Bronchial epithelial cell (primary cell): ENCODE measurements around the gene AHDC1. TPM values are rescaled to one million over a fixed set of nuclear protein-coding genes. Genes with fewer than 3 reads are reported as not detected.
A peak's percentile ranks its signal among the peaks of the same experiment; 100 is the strongest.

Experiments
- DNase-seq: peaks from one replicate; pipeline ENCODE4 v3.0.0-alpha.2; 2010; ENCODE audit warnings: low read depth
- FAIRE-seq: peaks from 2 replicates; lab custom pipeline; 2011; peaks lifted over from hg19 to GRCh38; lab: Jason Lieb, UNC
- H3K27me3 ChIP-seq: 2 replicates; pipeline ENCODE4 v1.5.1; 2011; ENCODE audit warnings: low read length; ENCODE audit not compliant: control insufficient read depth, insufficient read depth
- H3K36me3 ChIP-seq: 2 replicates; pipeline ENCODE4 v1.5.1; 2011; ENCODE audit warnings: low read length; ENCODE audit not compliant: control insufficient read depth, insufficient read depth
- H3K4me3 ChIP-seq: 2 replicates; pipeline ENCODE4 v1.5.1; 2011; ENCODE audit warnings: mild to moderate bottlenecking, low read depth, low read length, control low read depth
- CTCF ChIP-seq: IDR thresholded peaks from 2 replicates; pipeline ENCODE4 v1.5.1; 2011; ENCODE audit warnings: mild to moderate bottlenecking, moderate library complexity, low read length, control low read depth, inconsistent platforms; ENCODE audit not compliant: insufficient read depth, severe bottlenecking
- total RNA-seq: library from RNA; depleted of rRNA; stranded (reverse); fragments of >200 nt; gene quantifications from 2 replicates; pipeline ENCODE4 v1.2.1, GENCODE V29; 2014

The AHDC1 gene
- total RNA-seq, 1 donor from 2014 or later, result 5.0 TPM

DNA sequence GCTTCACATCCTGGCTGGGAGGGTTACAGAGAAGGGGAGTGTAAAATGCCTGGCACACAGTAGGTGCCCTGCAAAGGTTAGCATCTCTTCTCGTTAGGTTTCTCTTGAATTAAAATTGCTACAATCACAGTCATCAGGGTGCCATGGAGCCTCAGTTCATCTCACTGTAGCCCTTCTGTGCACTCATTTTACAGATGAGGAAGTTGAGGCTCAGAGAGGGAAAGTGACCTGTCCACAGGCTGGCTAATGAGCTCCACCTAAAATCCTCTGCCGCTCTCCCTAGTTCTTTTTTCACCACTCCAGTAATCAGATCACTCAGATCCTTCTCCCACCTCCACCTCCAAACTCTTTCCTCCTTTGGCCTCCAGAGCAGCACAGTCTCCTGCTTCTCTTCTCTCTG, 13.5 kb upstream of the AHDC1 start:
- peak; percentile 7 for FAIRE-seq
- no peaks in the 10 kb centered on the region for H3K36me3 ChIP-seq
- no peak for TF ChIP-seq CTCF
- DNase-seq, result no peak
- H3K27me3 ChIP-seq, result no peaks in the 10 kb centered on the region
- no peak overlapping the region for H3K4me3 ChIP-seq

DNA sequence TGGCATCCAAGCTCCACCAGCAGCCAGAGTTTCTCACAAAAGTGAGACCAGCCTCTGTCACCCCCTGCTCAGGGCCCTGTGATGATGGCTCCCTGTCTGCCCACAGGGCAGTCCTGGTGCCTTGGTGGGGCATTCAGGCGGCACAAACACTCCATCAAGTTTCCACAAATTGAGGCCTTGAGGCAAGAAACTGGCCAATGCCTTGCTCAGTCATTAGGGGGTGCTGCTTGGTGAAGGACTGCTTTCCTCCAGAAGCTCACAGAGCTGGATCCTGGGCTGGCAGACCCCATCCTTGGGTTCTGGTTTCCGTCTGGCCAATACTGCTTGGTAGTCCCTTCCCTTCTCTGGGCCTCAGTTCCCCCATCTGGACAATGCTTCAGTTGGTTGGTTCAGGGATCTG, 12.5 kb upstream of the AHDC1 start:
- DNase-seq, result no peak
- Histone ChIP-seq H3K27me3 (no peaks in the 10 kb centered on the region), H3K36me3 (no peaks in the 10 kb centered on the region), H3K4me3 (no peak overlapping the region)
- FAIRE-seq, result no peak
- peak; percentile 35 for TF ChIP-seq CTCF

DNA sequence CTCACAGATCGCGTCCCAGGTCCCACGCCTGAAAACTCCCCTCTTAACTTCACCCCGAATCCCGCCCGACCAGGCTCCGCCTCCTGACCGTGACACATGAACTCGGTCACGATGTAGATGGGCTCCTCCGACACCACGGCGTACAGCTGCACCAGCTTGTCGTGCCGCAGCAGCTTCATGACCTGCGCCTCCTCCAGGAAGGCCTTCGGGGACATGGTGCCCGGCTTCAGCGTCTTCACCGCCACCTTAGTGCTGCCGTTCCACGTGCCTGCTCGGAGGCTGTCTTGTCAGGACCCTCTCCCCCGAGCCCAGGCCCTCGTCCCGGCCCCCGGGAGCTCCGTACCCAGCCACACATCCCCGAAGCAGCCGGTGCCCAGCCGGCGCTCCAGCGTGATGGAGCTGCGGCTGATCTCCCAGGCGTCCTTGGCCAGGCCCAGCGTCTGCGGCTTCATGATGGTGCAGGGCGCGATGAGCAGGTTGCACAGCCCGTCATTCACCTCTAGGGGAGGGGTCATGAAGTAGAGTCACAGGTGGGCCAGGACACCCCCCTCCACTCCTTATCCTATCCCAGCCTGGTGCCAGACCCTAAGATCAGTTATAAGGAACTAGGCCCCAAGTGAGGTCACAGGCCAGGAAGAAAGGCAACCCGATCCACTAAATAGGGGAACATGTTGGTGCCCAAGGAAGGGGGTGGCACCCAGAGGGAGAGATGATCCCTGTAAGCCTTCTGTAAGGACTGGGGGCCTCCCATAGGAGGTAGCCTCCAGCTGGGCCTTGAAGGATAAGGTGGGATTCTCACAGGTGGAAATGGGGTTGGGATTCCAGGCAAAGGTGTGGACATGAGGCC, 11.6 kb upstream of the AHDC1 start:
- no peaks in the 10 kb centered on the region for H3K27me3 ChIP-seq
- TF ChIP-seq CTCF, result no peak
- H3K36me3 ChIP-seq, result no peaks in the 10 kb centered on the region
- FAIRE-seq (no peak), DNase-seq (no peak)
- H3K4me3 ChIP-seq, result no peak overlapping the region

GRCh38 chr1:27614625-27615344, 10.8 kb upstream of the AHDC1 start:
- H3K36me3 ChIP-seq, result no peaks in the 10 kb centered on the region
- TF ChIP-seq CTCF, result no peak
- no peak overlapping the region for H3K4me3 ChIP-seq
- peaks cover 2% of the 10 kb centered on the region for H3K27me3 ChIP-seq
- DNase-seq, result no peak
- no peak for FAIRE-seq

GRCh38 chr1:27614043-27614624, 10.2 kb upstream of the AHDC1 start:
- Histone ChIP-seq H3K36me3 (no peaks in the 10 kb centered on the region), H3K27me3 (peaks cover 2% of the 10 kb centered on the region), H3K4me3 (no peak overlapping the region)
- DNase-seq (no peak), FAIRE-seq (no peak)
- TF ChIP-seq CTCF, result no peak
